ENCODE results near the gene ZNG1F.
"Not testable (repeated sequence)": the region's sequence is repeated elsewhere in the genome, so short reads cannot be mapped to it uniquely, and the experiment has no call there.

Gene ZNG1F

DNA sequence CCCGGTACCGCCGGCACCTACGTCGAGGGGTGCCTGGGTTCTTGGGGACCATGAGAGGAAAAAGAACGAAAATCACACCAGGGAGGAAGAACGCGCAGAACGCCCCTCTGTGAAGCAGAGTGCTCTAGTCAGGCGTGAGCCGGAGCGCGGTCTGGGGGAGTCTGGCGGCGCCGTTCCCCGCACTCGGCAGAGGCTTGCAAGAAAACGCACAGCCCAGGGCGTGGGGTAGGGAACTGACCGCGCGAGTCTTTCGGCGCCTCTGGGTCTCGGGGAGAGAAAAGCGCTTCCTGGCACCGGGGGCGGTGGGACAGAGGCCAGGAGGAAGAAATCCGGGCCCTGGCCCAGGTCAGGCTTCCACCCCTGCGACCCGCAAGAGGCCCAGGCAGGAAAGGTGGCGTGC lies 65.3 kb downstream of the ZNG1F start:
- DNase-seq: not testable (repeated sequence)

DNA sequence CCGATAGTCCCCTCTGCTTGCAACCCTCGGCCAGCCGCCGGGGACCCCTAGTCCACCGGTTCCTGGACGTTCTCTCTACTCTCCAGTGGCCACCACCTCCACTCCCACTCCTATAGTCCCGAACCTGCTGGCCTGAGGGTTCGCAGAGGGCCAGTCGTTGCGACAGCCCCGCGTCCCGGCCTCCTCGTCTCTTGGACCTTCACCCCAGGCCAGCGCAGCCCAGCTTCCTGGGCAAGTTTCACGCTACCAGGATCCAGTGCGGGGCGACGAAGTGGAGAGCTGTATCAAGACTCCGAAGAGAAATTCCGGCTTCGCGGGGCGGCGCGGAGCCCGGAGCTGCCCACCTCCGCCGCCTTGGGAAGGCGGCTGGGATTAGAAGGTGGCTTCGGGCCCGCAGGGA lies 65.7 kb downstream of the ZNG1F start:
- DNase-seq: not testable (repeated sequence)

DNA sequence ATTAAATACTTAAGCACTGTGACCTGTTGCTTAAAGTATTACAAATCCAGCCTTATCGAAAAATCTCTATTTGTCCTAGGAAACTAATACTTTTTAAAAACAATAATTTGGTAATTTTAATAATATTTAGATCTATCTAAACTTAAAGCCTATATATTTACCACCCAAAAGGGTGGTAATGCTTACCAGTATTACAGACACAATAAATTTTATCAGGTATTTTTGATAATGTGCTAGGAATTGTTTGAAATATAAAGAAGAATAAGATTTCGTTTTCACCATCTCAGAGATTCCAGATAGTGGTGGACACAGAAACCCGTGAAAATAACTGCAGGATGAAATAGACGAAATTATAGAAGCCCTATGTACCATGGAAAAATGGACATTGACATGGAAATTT lies 68.4 kb downstream of the ZNG1F start:
- not testable (repeated sequence) for DNase-seq

DNA sequence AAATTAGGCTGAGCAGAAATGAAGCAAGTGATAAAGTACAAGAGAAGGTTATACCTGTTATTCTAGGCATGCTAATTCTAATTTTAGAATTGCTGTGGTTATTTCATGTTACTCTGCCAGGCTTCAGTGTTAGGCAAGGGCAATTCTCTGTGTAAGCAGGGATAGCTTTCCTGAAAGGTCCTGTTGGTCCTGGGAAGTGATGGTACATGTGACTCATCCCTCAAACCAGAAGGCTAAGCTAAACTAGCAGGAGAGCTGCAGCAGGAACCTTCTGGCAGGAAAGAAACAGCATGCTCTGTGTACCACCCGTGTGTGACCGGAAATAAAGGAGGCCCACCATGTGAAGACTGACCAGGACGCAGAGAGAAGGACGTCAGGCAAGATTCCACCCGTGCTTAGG lies 69.4 kb downstream of the ZNG1F start:
- not testable (repeated sequence) for DNase-seq

DNA sequence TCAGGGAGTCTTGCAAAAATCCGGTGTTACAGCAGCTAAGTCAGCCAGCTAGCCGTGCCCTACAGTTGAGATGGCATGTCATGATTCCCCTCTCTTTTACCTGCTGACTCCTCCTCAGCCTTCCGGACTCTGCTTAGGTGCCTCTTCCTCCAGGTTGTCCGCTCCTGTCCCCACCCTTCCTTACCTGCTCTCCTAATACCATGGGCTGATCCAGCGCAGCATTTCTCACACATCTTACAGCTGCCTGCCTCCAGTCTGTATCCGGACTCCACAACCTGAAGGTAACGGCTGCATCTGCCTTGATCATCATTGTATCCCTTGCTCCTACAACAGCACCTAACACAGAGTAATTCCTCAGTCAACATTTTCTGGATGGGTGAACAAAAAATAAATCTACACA lies 69.8 kb downstream of the ZNG1F start:
- not testable (repeated sequence) for DNase-seq

DNA sequence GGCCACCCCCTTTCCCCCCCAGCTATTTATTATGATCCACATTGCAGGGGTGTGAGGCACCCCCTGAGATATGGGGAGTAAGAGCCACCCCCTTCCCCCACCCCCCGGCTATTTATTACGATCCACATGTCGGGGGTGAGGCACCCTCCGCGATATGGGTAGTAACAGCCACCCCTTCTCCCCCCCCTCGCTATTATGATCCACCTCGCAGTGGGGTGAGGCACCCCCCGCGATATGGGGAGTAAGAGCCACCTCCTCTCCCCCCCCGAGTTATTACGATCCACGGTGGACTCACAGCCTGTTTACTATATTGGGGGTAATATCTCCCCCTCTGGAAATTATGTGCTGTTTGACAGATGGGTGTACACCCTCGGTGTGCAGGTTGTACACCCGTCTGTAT lies 75.8 kb downstream of the ZNG1F start:
- not testable (repeated sequence) for DNase-seq

DNA sequence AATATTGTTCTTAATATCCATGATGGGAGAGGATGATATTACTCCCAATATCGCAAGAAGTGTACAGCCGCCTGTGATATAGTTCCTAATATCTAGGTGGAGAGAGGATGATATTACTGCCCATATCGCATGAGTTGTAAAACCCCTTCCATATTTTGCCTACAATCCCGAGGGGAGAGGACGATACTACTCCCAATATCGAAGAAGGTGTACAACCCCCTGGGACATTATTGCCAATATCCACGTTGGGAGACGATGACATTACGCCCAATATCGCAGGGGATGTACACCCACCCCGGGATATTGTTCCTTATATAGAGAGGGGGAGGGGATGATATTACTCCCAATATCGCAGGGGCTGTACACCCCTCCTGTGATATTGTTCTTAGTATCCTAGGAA lies 77.7 kb downstream of the ZNG1F start:
- not testable (repeated sequence) for DNase-seq

DNA sequence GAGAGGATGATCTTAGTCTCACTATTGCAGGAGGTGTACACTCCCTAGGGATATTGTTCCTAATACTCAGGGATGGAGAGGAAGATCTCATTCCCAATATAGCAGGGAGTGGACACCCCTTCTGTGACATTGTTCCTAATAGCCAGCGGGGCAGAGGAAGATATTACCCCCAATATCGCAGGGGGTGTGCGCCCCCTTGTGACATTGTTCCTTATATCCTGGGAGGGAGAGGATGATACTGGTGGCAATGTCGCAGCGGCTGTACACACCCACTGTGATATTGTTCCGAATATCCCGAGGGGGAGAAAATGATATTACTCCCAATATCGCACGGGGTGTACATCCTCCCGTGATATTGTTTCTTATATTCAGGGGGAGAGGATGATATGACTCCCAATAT lies 78.2 kb downstream of the ZNG1F start:
- not testable (repeated sequence) for DNase-seq

DNA sequence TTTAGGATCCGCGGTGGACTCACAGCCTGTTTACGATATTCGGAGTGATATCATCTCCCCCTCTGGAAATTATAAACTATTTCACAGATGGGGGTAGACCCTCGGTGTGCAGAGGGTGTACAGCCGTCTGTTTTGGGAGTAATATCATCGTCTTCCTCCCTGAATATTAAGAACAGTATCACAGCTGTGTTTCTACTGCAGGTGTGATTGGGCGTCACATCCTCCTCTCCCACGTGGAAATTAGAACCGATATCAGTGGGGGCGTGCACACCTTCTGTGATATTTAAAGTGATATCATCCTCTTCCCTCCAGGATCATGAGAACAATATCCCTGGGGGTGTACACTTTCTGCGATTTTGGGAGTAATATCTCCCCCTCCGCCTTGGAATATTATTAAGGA lies 79.9 kb downstream of the ZNG1F start:
- not testable (repeated sequence) for DNase-seq

DNA sequence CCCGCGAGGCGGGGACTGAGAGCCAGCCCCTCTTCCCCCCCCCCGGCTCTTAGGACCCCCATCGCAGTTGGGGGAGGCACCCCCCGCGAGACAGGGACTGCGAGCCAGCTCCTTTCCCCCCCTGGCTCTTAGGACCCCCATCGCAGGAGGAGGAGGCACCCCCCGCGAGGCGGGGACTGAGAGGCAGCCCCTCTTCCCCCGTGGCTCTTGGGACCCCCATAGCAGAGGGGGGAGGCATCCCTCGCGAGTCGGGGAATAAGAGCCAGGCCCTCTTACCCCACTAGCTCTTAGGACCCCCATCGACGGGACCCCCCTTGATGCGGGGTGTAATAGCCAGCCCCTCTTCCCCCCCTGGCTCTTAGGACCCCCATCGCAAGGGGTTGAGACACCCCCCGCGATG lies 80.3 kb downstream of the ZNG1F start:
- not testable (repeated sequence) for DNase-seq

DNA sequence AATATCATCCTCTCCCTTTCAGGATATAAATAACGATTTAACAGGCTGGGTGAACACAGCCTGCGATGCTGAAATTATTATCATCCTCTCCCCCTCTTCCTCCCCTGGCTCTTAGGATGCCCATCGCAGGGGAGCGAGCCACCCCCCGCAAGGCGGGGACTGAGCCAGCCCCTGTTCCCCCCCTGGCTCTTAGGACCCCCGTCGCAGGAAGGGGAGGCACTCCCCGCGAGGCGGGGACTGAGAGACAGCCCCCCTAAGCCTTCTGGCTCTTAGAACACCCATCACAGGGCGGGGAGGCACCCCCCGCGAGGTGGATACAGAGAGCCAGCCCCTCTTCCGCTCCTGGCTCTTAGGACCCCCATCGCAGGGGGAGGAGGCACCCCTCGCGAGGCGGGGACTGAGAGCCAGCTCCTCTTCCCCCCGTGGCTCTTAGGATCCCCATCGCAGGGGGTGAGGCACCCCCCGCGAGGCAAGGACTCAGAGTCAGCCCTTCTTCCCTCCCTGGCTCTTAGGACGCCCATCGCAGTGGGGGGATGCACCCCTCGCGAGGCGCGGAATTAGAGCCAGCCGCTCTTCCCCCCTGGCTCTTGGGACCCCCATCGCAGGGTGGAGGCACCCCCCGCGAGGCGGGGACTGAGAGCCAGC lies 82.5 kb downstream of the ZNG1F start:
- DNase-seq: not testable (repeated sequence)

DNA sequence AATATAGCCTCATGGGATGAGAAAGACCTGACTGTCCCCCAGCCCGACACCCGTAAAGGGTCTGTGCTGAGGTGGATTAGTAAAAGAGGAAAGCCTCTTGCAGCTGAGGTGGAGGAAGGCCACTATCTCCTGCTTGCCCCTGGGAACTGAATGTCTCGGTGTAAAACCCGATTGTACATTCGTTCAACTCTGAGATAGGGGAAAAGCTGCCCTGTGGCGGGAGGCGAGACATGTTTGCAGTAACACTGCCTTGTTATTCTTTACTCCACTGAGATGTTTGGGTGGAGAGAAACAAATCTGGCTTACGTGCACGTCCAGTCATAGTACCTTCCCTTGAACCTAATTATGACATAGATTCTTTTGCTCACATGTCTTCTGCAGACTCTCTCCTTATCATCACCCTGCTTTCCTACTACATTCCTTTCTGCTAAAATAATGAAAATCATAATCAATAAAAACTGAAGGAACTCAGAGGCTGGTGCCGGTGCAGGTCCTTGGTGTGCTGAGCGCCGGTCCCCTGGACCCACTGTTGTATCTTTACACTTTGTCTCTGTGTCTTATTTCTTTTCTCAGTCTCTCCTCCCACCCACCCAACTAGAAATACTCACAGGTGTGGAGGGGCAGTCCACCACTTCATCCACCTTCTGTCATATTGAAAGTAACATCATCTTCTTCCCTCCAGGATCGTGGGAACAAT lies 83.4 kb downstream of the ZNG1F start:
- not testable (repeated sequence) for DNase-seq

DNA sequence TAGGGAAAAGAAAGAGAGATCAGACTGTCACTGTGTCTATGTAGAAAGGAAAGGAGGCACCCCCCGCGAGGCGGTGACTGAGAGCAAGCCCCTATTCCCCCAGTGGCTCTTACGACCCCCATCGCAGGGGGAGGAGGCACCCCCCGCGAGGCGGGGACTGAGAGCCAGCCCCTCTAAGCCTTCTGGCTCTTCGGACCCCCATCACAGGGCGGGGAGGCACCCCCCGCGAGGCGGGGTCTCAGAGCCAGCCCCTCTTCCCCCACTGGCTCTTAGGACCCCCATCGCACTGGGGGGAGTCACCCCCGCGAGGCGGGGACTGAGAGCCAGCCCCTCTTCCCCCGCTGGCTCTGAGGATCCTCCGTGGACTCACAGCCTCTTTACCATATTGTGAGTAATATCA lies 84.6 kb downstream of the ZNG1F start:
- not testable (repeated sequence) for DNase-seq

DNA sequence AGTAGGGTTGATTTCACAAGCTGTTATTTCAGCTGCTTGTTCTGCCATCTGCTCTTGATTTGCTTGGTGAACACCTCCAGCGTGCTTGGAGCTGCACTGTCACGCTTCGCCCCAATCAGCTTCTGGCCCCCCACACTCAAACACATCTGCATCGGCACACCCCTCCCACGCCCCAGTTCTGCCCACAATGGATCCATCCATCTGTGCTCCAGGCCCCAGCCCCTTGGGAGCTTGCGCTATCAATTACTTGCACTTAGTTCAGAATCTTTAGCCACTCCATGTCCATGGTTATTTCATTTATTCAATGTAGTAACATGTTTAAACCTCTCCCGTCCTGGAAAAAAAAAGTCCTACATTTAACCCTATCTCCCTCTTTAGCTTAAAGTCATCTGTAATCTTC lies 88.6 kb downstream of the ZNG1F start:
- DNase-seq: not testable (repeated sequence)

DNA sequence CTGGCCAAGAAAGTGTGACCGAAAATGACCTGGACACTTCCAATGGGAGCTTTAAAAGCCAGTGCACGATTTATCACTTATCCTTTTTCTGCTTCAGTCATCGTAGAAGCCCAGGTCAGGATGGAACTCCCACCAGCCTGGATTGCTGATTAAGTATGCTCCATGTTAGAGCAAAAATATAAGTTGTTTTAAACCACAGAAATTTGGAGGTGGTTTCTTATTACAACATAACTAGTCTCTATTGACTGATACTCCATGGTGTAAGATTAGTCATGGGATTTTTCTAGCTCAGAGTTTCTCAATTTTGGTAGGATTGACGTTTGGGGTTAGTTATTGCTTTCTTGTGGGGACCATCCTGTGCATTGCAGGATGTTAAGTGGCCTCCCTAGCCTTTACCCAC lies 90.4 kb downstream of the ZNG1F start:
- not testable (repeated sequence) for DNase-seq

DNA sequence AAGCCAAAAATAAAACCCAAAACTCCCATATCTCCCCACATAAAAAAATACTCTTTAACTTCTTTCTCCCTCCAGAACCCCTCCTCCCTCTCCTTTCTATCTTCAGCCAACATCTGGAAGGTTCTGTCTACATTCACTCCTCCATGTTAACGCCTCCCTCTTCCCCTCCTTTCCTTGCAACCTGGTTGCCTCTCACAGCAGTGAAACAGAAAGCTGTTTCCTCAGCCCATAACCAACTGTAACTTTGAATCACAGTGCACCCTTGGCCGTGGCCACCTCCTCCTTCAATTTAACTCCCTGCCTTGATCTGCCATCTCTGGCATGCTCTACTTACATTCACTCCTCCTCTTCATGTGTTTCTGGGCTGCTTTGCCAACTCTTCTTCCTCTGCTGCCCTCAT lies 94.1 kb downstream of the ZNG1F start:
- not testable (repeated sequence) for DNase-seq

DNA sequence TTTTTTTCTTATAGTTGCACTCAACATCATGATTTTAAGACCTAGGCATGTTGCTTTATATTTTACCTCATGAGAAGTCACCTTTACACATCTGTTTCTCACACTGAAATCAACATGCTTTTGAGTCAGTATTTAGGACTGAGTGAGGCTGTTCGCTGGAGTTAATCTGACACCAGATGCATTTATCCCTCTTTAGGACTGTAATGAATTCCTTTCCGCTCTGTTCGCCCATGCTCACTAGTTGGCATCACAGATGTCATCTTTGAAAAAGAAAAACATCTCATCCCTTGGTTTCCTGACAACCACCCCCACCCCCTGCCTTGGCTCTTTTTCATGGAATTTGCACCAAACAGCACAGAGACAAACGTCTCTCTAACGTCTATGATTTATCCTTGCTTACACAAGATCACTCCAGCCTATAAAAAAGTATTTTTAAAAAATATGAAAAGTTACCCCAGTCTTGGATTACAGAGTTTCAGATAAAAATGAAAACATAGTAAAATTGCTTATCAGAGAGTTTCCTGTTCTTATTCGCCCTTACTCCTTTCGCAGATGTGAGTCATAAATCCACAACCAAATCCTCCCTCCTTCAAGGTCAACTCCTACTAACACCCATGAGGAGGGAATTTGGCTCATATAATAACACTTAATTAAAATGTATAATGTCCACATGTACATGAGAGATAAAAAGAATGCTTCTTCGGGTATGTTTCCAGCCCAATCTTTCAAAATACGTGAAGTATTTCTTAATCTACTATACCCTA lies 94.9 kb downstream of the ZNG1F start:
- not testable (repeated sequence) for DNase-seq

DNA sequence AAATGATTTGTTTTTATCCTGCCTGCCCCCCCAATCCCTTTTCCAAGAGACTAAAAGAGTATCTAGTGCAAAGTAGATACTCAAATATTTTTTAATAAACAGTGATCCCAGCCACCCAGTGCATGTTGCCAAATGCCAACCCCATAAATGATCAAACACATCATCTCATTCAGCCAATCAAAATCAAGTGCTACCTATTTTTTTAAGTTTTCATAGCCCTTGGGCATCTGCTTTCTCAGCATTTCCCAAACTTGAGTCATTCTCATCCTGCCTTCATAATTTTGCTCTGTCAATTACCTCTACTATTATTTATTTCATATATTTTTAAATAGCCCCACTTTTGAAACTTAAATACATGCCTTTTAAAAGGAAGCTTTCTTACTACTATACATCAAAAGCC lies 98.2 kb downstream of the ZNG1F start:
- not testable (repeated sequence) for DNase-seq

DNA sequence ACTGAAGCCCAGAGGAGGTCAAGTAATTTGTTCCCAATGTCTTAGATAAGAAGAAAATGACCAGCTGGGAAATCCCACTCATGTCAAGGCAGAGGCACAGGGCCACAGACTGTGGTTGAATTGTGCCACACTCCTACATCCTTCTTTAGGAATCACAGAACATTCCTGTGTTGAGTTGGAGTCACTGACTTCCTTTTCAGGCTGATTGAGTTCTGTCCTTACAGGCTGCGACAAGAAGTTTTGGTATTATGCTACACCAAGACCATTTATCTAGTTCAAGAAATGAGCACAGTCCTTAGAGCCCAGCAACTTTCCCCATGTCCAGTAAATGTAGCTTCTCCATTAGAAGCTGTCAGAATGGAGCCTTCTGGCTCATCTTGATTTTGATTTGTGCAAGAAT lies 98.7 kb downstream of the ZNG1F start:
- DNase-seq: not testable (repeated sequence)

DNA sequence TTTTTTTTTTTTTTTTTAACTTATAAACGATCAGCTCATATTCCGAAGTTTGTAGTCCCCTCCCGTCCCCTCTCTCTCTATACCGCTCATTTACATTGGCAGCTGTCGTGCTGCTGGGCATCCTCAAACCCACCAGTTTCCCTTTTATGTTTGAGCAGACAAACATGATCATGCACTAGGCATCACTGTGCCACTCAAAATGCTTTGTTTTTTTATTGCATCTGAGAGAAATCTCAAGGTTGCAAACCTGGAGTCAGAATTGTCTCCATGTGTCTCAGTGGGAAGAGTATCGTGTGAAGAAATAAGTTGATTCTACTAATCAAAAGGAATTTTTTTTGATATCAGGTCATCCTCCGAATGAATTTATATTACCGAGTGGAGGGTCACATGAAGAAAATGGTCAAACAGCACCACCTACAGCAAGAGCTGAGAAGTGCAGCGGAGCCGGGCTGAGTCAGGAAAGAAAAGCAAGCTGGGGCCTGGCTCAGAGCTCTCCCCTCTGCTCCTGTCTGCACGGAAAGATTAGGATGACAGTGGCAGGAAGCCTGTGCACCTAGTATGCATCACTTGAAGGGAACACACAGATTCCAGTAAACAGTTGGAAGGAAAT lies 100.6 kb downstream of the ZNG1F start:
- DNase-seq: not testable (repeated sequence)

DNA sequence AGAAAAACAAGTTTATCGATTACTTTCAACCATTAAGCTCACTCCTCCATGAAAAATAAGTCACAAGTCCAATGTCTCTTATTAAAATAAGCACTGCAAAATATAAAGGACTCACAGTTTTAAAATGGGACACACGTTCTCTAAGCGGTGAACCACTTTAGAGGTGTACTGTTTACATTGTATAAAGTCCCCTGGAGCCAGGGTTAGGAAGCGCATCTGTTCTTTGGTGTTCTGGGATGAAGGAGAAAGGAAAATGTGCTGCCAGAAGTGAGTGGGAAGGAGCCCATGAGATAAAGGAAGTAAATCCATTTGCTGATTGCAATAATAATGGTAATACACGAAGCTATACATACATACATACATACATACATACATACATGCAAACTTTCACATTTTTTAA lies 101.2 kb downstream of the ZNG1F start:
- DNase-seq: not testable (repeated sequence)

DNA sequence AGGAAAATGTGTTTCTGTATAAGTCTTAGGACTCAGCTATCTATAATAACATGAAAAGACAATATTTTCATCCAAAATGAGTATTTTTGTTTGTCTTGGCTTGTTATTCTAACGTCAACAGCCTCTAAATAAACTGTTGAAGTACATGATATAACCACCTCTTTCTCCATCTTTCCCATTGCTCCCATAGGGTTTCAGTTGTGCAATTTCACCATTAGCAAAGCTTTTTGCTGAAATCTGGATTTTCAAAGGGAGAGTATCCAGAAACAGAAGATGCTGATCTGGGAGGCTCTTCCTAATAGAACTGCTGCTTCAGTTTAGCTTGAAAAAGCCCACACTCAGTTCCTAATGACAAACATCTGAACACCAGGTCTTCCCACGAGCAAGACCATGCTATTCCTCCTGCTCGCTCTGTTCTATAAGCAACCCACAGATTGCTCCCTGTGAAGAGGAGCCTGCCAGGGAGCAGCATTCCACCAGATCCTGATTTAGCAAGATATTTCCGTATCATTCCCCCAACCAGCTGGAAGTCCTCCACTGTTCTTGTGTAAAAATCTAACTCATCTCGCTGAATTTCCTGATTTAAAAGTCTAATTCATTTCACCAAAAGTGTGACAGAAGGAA lies 101.8 kb downstream of the ZNG1F start:
- DNase-seq: not testable (repeated sequence)

Measured in hypothalamus (tissue), 51 donors.